ENCODE results near the gene RPL29.

GRCh38 chr3:52034651-52035050 is 39.0 kb upstream of the RPL29 start:
- TF ChIP-seq CTCF (IDR thresholded peaks at IDR 0.05; ENCODE audit: insufficient read depth, low read length, poor library complexity, severe bottlenecking), result no peak
- no peak for TF ChIP-seq EZH2phosphoT487 (conservative IDR thresholded peaks at IDR 0.05; ENCODE audit: low read length)

All from SU-DHL-6 (cell line).